GM23338 (cell line): ENCODE data around the gene LRP1B. TPM values are rescaled to one million over a fixed set of nuclear protein-coding genes. Genes with fewer than 3 reads are reported as not detected.
A peak's percentile ranks its signal among the peaks of the same experiment; 100 is the strongest.

Source experiments
- ATAC-seq: fragments of 200-7000 bp; cut with Tn5 transposase; 3 replicates; pipeline ENCODE4 v1.9.1; 2020
- DNase-seq: peaks from one replicate; pipeline ENCODE4 v3.0.0-alpha.2; 2015; ENCODE audit warnings: low spot score
- H2AFZ ChIP-seq: fragments of 200-600 bp; sonication (generic); 2 replicates; pipeline ENCODE4 v1.8.0; 2016; ENCODE audit warnings: antibody characterized with exemption, mild to moderate bottlenecking, moderate library complexity
- H3F3A ChIP-seq: fragments of 200-600 bp; sonication (generic); replicated peaks from 2 replicates; pipeline ENCODE4 v1.8.0; 2017; ENCODE audit warnings: antibody characterized with exemption, mixed run types, low read depth
- H3K27ac ChIP-seq: fragments of 200-600 bp; sonication (generic); 2 replicates; pipeline ENCODE4 v1.6.1; 2016; ENCODE audit warnings: low read depth
- H3K27me3 ChIP-seq: fragments of 200-600 bp; sonication (generic); 2 replicates; pipeline ENCODE4 v1.8.0; 2016; ENCODE audit warnings: mild to moderate bottlenecking, mixed run types, moderate library complexity; ENCODE audit not compliant: insufficient read depth
- H3K36me3 ChIP-seq: fragments of 200-600 bp; sonication (generic); 2 replicates; pipeline ENCODE4 v1.8.0; 2016; ENCODE audit warnings: mild to moderate bottlenecking; ENCODE audit not compliant: insufficient read depth
- H3K4me1 ChIP-seq: fragments of 200-600 bp; sonication (generic); 2 replicates; pipeline ENCODE4 v1.8.0; 2016; ENCODE audit warnings: mild to moderate bottlenecking, moderate library complexity; ENCODE audit not compliant: insufficient read depth
- H3K4me2 ChIP-seq: fragments of 200-600 bp; sonication (generic); 2 replicates; pipeline ENCODE4 v1.7.1; 2017; ENCODE audit warnings: mixed run types
- H3K4me3 ChIP-seq: fragments of 200-600 bp; sonication (generic); 2 replicates; pipeline ENCODE4 v1.6.1; 2016; ENCODE audit warnings: mixed run types
- H3K79me2 ChIP-seq: fragments of 200-600 bp; sonication (generic); replicated peaks from 2 replicates; pipeline ENCODE4 v1.8.0; 2017; ENCODE audit warnings: mild to moderate bottlenecking; ENCODE audit not compliant: insufficient read depth
- H3K9me2 ChIP-seq: fragments of 200-600 bp; sonication (generic); 2 replicates; pipeline ENCODE4 v1.8.0; 2017; ENCODE audit not compliant: insufficient read depth
- H4K20me1 ChIP-seq: fragments of 200-600 bp; sonication (generic); replicated peaks from 2 replicates; pipeline ENCODE4 v1.8.0; 2017; ENCODE audit warnings: mild to moderate bottlenecking; ENCODE audit not compliant: insufficient read depth
- H3K27ac Mint-ChIP-seq: 2 replicates; pipeline ENCODE4 v1.8.0; 2020; ENCODE audit warnings: inconsistent platforms, mild to moderate bottlenecking, moderate library complexity, mixed read lengths
- H3K27me3 Mint-ChIP-seq: 3 replicates; pipeline ENCODE4 v1.8.0; 2022; ENCODE audit warnings: low read depth, mild to moderate bottlenecking, moderate library complexity, mixed read lengths, inconsistent platforms; ENCODE audit not compliant: insufficient read depth, poor library complexity
- H3K36me3 Mint-ChIP-seq: 3 replicates; pipeline ENCODE4 v1.8.0; 2021; ENCODE audit warnings: low read depth, mild to moderate bottlenecking, inconsistent platforms, moderate library complexity, mixed read lengths
- H3K4me1 Mint-ChIP-seq: 3 replicates; pipeline ENCODE4 v1.8.0; 2020; ENCODE audit warnings: mild to moderate bottlenecking, inconsistent platforms, mixed read lengths
- H3K4me3 Mint-ChIP-seq: 3 replicates; pipeline ENCODE4 v1.8.0; 2021; ENCODE audit warnings: moderate library complexity, mild to moderate bottlenecking, inconsistent platforms, mixed read lengths
- H3K9me3 Mint-ChIP-seq: 3 replicates; pipeline ENCODE4 v1.8.0; 2020; ENCODE audit warnings: moderate library complexity, mild to moderate bottlenecking, inconsistent platforms, mixed read lengths
- EZH2 ChIP-seq: fragments of 200-600 bp; sonication (generic); IDR thresholded peaks from one replicate; pipeline ENCODE4 v1.8.0; 2017; ENCODE audit warnings: antibody characterized with exemption, mild to moderate bottlenecking, low read depth; ENCODE audit not compliant: unreplicated experiment
- JUNB ChIP-seq: IDR thresholded peaks from one replicate; pipeline ENCODE4 v1.6.1; 2016; ENCODE audit warnings: antibody characterized with exemption; ENCODE audit not compliant: unreplicated experiment
- polyA plus RNA-seq: library from polyadenylated mRNA; unstranded; fragments of >200 nt; fragmentation: Nextera tagmentation; extraction: Ambion mirVana; gene quantifications from 2 replicates; pipeline ENCODE4 v1.2.1, GENCODE V29; 2016
- total RNA-seq: library from RNA; depleted of rRNA; stranded (reverse); fragments of >200 nt; shearing (Covaris generic); gene quantifications from 2 replicates; pipeline ENCODE4 v1.2.3, GENCODE V29; 2014
- TF ChIP-seq, protein P1 (sequence below), 2 experiments: fragments of 200-600 bp in 1 of 2; sonication (generic) in 1 of 2; conservative IDR thresholded peaks; 2 replicates each; pipeline versions ENCODE4 v1.5.1 to v1.6.1; 2016 to 2017; ENCODE audit warnings: antibody characterized with exemption in 2 of 2, low read depth in 2 of 2, mild to moderate bottlenecking in 2 of 2, moderate library complexity in 1 of 2
- TF ChIP-seq, protein P2 (sequence below): fragments of 250-450 bp; sonication (Bioruptor Pico); IDR thresholded peaks from 2 replicates; pipeline ENCODE4 v1.5.0; 2020; ENCODE audit warnings: mild to moderate bottlenecking, moderate library complexity
- TF ChIP-seq, protein P3 (sequence below): IDR thresholded peaks from 2 replicates; pipeline ENCODE4 v1.6.1; 2016; ENCODE audit warnings: antibody characterized with exemption

Gene LRP1B
- total and polyA plus RNA-seq, 2 experiments from 2014 or later, result 0.15 to 0.97 TPM

DNA sequence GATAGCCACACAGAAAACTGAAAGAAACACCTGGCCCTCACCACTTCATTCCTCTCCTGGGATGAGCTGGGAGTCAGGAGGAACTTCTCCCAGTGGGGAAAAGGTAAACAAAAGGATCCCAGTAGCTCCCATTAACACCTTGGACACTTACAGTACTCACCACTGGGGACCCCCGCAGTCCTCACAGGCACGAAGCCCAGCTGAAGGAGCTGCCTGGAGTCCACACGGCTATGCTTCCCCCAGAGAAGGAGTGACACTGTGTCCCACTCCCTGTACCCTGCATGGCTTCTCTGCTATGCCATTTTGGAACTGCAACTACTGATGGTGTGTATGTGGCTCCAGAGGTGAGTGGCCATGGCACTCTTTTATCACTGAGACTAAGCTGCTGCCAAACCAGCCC is 1565.1 kb downstream of the LRP1B start:
- H3K36me3 Mint-ChIP-seq, result no peaks in the 10 kb centered on the region
- H3K9me3 Mint-ChIP-seq, result no peaks in the 10 kb centered on the region
- Histone ChIP-seq H3K9me2 (no peaks in the 10 kb centered on the region), H3K27me3 (no peaks in the 10 kb centered on the region), H3K4me2 (no peak overlapping the region), H3K4me3 (no peak overlapping the region), H3K27ac (no peak overlapping the region), H3F3A (no peaks in the 10 kb centered on the region), H3K79me2 (no peaks in the 10 kb centered on the region), H3K4me1 (no peaks in the 10 kb centered on the region), H2AFZ (no peak overlapping the region), H3K36me3 (no peaks in the 10 kb centered on the region), H4K20me1 (no peaks in the 10 kb centered on the region)
- no peak overlapping the region for H3K27ac Mint-ChIP-seq
- DNase-seq (peak; percentile 22), ATAC-seq (peak; percentile 38; the same call in 2 of the 3 replicates)
- H3K27me3 Mint-ChIP-seq, result no peaks in the 10 kb centered on the region
- no peaks in the 10 kb centered on the region; the same call in 2 of the 3 replicates for H3K4me1 Mint-ChIP-seq
- TF ChIP-seq EZH2 (no peak), JUNB (no peak)
- TF ChIP-seq, protein P1, sequence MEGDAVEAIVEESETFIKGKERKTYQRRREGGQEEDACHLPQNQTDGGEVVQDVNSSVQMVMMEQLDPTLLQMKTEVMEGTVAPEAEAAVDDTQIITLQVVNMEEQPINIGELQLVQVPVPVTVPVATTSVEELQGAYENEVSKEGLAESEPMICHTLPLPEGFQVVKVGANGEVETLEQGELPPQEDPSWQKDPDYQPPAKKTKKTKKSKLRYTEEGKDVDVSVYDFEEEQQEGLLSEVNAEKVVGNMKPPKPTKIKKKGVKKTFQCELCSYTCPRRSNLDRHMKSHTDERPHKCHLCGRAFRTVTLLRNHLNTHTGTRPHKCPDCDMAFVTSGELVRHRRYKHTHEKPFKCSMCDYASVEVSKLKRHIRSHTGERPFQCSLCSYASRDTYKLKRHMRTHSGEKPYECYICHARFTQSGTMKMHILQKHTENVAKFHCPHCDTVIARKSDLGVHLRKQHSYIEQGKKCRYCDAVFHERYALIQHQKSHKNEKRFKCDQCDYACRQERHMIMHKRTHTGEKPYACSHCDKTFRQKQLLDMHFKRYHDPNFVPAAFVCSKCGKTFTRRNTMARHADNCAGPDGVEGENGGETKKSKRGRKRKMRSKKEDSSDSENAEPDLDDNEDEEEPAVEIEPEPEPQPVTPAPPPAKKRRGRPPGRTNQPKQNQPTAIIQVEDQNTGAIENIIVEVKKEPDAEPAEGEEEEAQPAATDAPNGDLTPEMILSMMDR (conservative IDR thresholded peaks at IDR 0.05; ENCODE audit: low read depth in 2 of 2), result 0 out of 4 replicates have a peak, but pooled peaks of 1 of the 2 experiments have one; percentile 13
- TF ChIP-seq, protein P2, sequence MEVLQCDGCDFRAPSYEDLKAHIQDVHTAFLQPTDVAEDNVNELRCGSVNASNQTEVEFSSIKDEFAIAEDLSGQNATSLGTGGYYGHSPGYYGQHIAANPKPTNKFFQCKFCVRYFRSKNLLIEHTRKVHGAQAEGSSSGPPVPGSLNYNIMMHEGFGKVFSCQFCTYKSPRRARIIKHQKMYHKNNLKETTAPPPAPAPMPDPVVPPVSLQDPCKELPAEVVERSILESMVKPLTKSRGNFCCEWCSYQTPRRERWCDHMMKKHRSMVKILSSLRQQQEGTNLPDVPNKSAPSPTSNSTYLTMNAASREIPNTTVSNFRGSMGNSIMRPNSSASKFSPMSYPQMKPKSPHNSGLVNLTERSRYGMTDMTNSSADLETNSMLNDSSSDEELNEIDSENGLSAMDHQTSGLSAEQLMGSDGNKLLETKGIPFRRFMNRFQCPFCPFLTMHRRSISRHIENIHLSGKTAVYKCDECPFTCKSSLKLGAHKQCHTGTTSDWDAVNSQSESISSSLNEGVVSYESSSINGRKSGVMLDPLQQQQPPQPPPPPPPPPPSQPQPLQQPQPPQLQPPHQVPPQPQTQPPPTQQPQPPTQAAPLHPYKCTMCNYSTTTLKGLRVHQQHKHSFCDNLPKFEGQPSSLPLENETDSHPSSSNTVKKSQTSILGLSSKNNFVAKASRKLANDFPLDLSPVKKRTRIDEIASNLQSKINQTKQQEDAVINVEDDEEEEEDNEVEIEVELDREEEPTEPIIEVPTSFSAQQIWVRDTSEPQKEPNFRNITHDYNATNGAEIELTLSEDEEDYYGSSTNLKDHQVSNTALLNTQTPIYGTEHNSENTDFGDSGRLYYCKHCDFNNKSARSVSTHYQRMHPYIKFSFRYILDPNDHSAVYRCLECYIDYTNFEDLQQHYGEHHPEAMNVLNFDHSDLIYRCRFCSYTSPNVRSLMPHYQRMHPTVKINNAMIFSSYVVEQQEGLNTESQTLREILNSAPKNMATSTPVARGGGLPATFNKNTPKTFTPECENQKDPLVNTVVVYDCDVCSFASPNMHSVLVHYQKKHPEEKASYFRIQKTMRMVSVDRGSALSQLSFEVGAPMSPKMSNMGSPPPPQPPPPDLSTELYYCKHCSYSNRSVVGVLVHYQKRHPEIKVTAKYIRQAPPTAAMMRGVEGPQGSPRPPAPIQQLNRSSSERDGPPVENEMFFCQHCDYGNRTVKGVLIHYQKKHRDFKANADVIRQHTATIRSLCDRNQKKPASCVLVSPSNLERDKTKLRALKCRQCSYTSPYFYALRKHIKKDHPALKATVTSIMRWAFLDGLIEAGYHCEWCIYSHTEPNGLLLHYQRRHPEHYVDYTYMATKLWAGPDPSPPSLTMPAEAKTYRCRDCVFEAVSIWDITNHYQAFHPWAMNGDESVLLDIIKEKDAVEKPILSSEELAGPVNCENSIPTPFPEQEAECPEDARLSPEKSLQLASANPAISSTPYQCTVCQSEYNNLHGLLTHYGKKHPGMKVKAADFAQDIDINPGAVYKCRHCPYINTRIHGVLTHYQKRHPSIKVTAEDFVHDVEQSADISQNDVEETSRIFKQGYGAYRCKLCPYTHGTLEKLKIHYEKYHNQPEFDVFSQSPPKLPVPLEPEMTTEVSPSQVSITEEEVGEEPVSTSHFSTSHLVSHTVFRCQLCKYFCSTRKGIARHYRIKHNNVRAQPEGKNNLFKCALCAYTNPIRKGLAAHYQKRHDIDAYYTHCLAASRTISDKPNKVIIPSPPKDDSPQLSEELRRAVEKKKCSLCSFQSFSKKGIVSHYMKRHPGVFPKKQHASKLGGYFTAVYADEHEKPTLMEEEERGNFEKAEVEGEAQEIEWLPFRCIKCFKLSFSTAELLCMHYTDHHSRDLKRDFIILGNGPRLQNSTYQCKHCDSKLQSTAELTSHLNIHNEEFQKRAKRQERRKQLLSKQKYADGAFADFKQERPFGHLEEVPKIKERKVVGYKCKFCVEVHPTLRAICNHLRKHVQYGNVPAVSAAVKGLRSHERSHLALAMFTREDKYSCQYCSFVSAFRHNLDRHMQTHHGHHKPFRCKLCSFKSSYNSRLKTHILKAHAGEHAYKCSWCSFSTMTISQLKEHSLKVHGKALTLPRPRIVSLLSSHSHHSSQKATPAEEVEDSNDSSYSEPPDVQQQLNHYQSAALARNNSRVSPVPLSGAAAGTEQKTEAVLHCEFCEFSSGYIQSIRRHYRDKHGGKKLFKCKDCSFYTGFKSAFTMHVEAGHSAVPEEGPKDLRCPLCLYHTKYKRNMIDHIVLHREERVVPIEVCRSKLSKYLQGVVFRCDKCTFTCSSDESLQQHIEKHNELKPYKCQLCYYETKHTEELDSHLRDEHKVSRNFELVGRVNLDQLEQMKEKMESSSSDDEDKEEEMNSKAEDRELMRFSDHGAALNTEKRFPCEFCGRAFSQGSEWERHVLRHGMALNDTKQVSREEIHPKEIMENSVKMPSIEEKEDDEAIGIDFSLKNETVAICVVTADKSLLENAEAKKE (CRISPR knock-in tag), result no peak
- TF ChIP-seq, protein P3, sequence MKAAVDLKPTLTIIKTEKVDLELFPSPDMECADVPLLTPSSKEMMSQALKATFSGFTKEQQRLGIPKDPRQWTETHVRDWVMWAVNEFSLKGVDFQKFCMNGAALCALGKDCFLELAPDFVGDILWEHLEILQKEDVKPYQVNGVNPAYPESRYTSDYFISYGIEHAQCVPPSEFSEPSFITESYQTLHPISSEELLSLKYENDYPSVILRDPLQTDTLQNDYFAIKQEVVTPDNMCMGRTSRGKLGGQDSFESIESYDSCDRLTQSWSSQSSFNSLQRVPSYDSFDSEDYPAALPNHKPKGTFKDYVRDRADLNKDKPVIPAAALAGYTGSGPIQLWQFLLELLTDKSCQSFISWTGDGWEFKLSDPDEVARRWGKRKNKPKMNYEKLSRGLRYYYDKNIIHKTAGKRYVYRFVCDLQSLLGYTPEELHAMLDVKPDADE, result no peak
- no peak overlapping the region for H3K4me3 Mint-ChIP-seq
